ENCODE results near the gene TANGO6. TPM values are rescaled to one million over a fixed set of nuclear protein-coding genes. Genes with fewer than 3 reads are reported as not detected.

Gene TANGO6
- total RNA-seq, 4 donors from 2014 or later: 16.7 to 24.4 (median 20.2) TPM

- Histone ChIP-seq H3K27me3 (no peaks in the 10 kb centered on the region), H3K4me3 (replicated peaks in 1 of 3) (no peak overlapping the region), H3K27ac (peak overlapping the region in 2 of 3 donors; percentile 39 to 70), H3K4me1 (peaks cover 12 to 37% of the 10 kb centered on the region in 2 donors), H3K9me3 (no peaks in the 10 kb centered on the region), H3K36me3 (no peaks in the 10 kb centered on the region)
- peak in 1 of 2 donors; percentile 16 for DNase-seq
- intact Hi-C loops (cut with DNase I): no loop called here
- TF ChIP-seq POLR2A (IDR thresholded peaks at IDR 0.05) (no peak), CTCF (IDR thresholded peaks at IDR 0.05) (peak in 4 of 6 experiments; percentile 13 to 45 (median 38))
Observed at GRCh38 chr16:68995011-68995504, 151.7 kb downstream of the TANGO6 start.

GRCh38 chr16:68997564-68997963, 154.2 kb downstream of the TANGO6 start:
- Histone ChIP-seq H3K36me3 (no peaks in the 10 kb centered on the region), H3K4me3 (replicated peaks in 1 of 3) (no peak overlapping the region), H3K4me1 (peaks cover 11 to 34% of the 10 kb centered on the region in 2 donors), H3K9me3 (no peaks in the 10 kb centered on the region), H3K27me3 (no peaks in the 10 kb centered on the region), H3K27ac (no peak overlapping the region)
- no peak for DNase-seq
- TF ChIP-seq POLR2A (IDR thresholded peaks at IDR 0.05) (no peak), CTCF (IDR thresholded peaks at IDR 0.05) (no peak)
- intact Hi-C loops (cut with DNase I): no loop called here
- 97 to 100% methylated on average over 1 of the region's 1 CpG for WGBS, 2 donors

GRCh38 chr16:68999114-68999513, 155.8 kb downstream of the TANGO6 start:
- no peaks in the 10 kb centered on the region for H3K36me3 ChIP-seq
- H3K4me3 ChIP-seq (replicated peaks in 1 of 3): no peak overlapping the region
- H3K27me3 ChIP-seq: no peaks in the 10 kb centered on the region
- H3K4me1 ChIP-seq: peaks cover 0 to 19% of the 10 kb centered on the region in 2 donors
- H3K9me3 ChIP-seq: no peaks in the 10 kb centered on the region
- H3K27ac ChIP-seq: peak overlapping the region in 1 of 3 donors; percentile 29
- DNase-seq: no peak
- intact Hi-C loops (cut with DNase I): no loop called here
- TF ChIP-seq POLR2A (IDR thresholded peaks at IDR 0.05): no peak
- TF ChIP-seq CTCF (IDR thresholded peaks at IDR 0.05): no peak
- 85 to 95% methylated on average over 1 of the region's 1 CpG for WGBS, 2 donors

- TF ChIP-seq POLR2A (IDR thresholded peaks at IDR 0.05): no peak
- no peak for TF ChIP-seq CTCF (IDR thresholded peaks at IDR 0.05)
- Histone ChIP-seq H3K27ac (no peak overlapping the region), H3K9me3 (no peaks in the 10 kb centered on the region), H3K4me1 (peaks cover 3 to 14% of the 10 kb centered on the region in 2 donors), H3K36me3 (no peaks in the 10 kb centered on the region), H3K4me3 (replicated peaks in 1 of 3) (no peak overlapping the region), H3K27me3 (no peaks in the 10 kb centered on the region)
- WGBS, 2 donors: 78 to 82% methylated on average over 1 of the region's 1 CpG
- intact Hi-C loops (cut with DNase I): no loop called here
- no peak for DNase-seq
Observed at GRCh38 chr16:69003500-69003899, 160.2 kb downstream of the TANGO6 start.

- intact Hi-C loops (cut with DNase I): no loop called here
- TF ChIP-seq POLR2A (IDR thresholded peaks at IDR 0.05) (peak in 1 of 2 donors; percentile 20), CTCF (IDR thresholded peaks at IDR 0.05) (no peak)
- Histone ChIP-seq H3K4me3 (replicated peaks in 1 of 3) (no peak overlapping the region), H3K9me3 (no peaks in the 10 kb centered on the region), H3K4me1 (peaks cover 3 to 5% of the 10 kb centered on the region in 2 donors), H3K27ac (peak overlapping the region; percentile 37 to 70 (median 69)), H3K36me3 (no peaks in the 10 kb centered on the region), H3K27me3 (no peaks in the 10 kb centered on the region)
- 60 to 64% methylated on average over 5 of the region's 5 CpGs for WGBS, 2 donors
- DNase-seq: peak; percentile 70 to 75
Observed at GRCh38 chr16:69005641-69006355, 162.5 kb downstream of the TANGO6 start.
